Sigmoid colon (tissue), 4 donors: ENCODE data around the gene CCDC85C.

Experiments used
- CTCF ChIP-seq, 4 experiments: fragments of 450-650 bp in 3 of 4; fragments of 200-600 bp in 1 of 4; IDR thresholded peaks; one replicate each; pipeline ENCODE4 v1.5.1; 2016 to 2019; ENCODE audit warnings: antibody characterized with exemption in 4 of 4, mild to moderate bottlenecking in 3 of 4, moderate library complexity in 2 of 4
- POLR2AphosphoS5 ChIP-seq, 4 donors: sonication (generic); formaldehyde crosslinking; IDR thresholded peaks; one replicate each; pipeline ENCODE4 v1.6.1; 2017; ENCODE audit warnings: antibody characterized with exemption in 4 of 4

GRCh38 chr14:99468836-99469592, 135.0 kb downstream of the CCDC85C start:
- TF ChIP-seq POLR2AphosphoS5 (IDR thresholded peaks at IDR 0.05): no peak
- TF ChIP-seq CTCF (IDR thresholded peaks at IDR 0.05): no peak
